Kidney epithelial cell (primary cell): ENCODE results near the gene PRR5L. TPM values are rescaled to one million over a fixed set of nuclear protein-coding genes. Genes with fewer than 3 reads are reported as not detected.

ENCODE experiments used
- DNase-seq: peaks from one replicate; pipeline ENCODE4 v3.0.0-alpha.2; 2010; ENCODE audit warnings: low read depth
- H3K27me3 ChIP-seq: 2 replicates; pipeline ENCODE4 v1.6.0; 2011; ENCODE audit warnings: low read length; ENCODE audit not compliant: control insufficient read depth, insufficient read depth
- H3K36me3 ChIP-seq: 2 replicates; pipeline ENCODE4 v1.5.1; 2011; ENCODE audit warnings: low read length; ENCODE audit not compliant: control insufficient read depth, insufficient read depth
- H3K4me3 ChIP-seq: 2 replicates; pipeline ENCODE4 v1.5.1; 2011; ENCODE audit warnings: low read depth, mild to moderate bottlenecking, control low read depth, low read length
- total RNA-seq: library from RNA; depleted of rRNA; stranded (reverse); fragments of >200 nt; gene quantifications from 2 replicates; pipeline ENCODE4 v1.2.3, GENCODE V29; 2015
- TF ChIP-seq, protein P1 (sequence below): IDR thresholded peaks from 2 replicates; pipeline ENCODE4 v1.5.1; 2011; ENCODE audit warnings: mild to moderate bottlenecking, moderate library complexity, low read length, control low read depth, inconsistent platforms; ENCODE audit not compliant: insufficient read depth, poor library complexity, severe bottlenecking

Gene PRR5L
- total RNA-seq, 1 donor from 2014 or later, result 15.9 TPM

DNA sequence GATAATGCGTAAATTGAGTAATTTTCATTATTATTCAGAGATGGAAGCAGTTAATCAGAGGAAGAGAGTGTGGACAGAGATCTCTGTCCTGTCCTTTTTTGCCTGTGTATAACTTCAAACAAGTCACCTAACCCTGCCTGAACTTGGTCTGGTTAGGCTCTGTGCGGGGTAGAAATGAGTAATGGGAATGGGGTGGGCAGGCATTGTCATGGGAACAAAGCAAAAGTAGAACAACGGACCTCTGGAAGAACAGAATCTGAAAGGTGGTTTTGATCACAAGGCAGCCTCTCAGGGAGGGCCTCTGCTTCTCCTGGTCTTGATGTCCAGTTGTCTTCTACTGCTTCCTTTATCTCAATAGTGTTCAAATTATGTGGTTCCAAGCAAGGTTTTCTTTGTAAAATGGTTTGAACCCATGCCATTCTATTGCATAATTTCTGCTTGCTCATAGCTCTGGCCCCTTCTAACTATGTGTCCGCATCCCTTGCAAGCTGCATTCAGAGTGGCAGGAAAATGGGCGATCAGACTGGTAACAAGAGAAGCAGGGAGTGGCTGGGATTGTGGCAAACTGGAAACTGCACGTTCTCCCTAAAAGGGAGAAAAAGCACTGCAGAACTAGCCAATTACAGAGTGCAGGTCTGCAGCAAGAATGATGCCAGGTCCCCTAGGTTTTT is 76.1 kb downstream of the PRR5L start:
- TF ChIP-seq, protein P1, sequence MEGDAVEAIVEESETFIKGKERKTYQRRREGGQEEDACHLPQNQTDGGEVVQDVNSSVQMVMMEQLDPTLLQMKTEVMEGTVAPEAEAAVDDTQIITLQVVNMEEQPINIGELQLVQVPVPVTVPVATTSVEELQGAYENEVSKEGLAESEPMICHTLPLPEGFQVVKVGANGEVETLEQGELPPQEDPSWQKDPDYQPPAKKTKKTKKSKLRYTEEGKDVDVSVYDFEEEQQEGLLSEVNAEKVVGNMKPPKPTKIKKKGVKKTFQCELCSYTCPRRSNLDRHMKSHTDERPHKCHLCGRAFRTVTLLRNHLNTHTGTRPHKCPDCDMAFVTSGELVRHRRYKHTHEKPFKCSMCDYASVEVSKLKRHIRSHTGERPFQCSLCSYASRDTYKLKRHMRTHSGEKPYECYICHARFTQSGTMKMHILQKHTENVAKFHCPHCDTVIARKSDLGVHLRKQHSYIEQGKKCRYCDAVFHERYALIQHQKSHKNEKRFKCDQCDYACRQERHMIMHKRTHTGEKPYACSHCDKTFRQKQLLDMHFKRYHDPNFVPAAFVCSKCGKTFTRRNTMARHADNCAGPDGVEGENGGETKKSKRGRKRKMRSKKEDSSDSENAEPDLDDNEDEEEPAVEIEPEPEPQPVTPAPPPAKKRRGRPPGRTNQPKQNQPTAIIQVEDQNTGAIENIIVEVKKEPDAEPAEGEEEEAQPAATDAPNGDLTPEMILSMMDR, result no peak
- H3K36me3 ChIP-seq, result no peaks in the 10 kb centered on the region
- H3K27me3 ChIP-seq, result no peaks in the 10 kb centered on the region
- DNase-seq, result no peak
- no peak overlapping the region for H3K4me3 ChIP-seq

DNA sequence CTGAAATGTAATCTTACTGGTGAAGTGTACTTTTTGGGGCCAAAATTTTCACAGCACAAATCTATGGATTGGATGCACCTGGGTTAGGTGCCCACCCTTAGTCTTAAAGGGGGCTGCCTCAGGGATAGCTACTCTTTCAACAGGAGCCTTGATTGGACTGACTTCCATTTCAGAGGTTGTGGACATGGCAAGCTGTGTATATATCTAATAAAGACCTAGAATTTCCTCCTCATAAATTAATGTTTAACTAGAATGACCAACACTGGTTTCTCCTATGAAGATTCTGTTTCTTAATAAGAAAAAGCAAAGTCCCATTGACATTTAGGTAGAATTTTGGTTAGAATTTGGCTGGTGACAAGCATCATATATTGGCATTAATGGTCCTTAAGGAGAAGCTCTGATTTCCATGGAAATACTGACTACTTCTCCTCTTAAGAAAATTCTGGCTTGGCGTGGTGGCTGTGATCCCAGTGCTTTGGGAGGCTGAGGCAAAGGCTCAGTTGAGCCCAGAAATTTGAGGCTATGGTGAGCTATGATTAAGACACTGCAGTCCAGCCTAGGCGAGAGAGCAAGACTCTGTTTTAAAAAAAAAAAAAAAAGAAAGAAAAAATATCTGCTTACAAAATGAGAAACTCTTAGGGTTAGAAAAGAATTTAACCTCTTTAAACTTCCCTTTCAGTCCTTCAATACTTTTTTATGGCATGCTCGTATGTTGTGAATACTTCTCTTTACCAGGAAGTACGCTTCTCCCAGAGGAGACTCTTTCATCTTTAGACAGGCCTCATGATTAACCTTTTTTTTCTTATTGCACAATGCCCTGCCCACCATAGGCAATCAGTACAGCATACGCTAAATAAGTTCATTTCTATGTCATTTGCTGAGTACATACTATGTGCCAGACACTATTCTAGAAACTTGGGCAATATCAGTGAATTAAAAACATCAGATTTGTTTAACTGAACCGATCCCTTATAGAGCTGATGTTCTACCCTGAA is 77.2 kb downstream of the PRR5L start:
- H3K4me3 ChIP-seq, result no peak overlapping the region
- no peaks in the 10 kb centered on the region for H3K27me3 ChIP-seq
- no peaks in the 10 kb centered on the region for H3K36me3 ChIP-seq
- TF ChIP-seq, protein P1, result no peak
- no peak for DNase-seq

DNA sequence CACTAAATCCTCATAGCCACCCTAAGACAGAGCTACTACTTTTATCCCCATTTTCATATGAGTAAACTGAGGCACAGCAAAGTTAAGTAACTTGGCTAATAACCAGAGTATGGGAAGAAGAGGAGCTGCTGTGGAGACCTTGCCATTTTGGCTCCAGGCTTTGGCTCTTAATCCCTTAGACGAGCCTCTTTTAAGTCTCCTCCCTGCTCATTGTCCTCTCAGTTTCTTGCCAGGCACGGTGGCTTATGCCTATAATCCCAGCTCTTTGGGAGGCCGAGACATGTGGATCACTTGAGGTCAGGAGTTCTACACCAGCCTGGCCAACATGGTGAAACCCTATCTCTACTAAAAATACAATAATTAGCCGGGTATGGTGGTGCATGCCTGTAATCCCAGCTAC is 78.6 kb downstream of the PRR5L start:
- Histone ChIP-seq H3K27me3 (no peaks in the 10 kb centered on the region), H3K4me3 (no peak overlapping the region), H3K36me3 (no peaks in the 10 kb centered on the region)
- DNase-seq, result no peak
- TF ChIP-seq, protein P1, result no peak

DNA sequence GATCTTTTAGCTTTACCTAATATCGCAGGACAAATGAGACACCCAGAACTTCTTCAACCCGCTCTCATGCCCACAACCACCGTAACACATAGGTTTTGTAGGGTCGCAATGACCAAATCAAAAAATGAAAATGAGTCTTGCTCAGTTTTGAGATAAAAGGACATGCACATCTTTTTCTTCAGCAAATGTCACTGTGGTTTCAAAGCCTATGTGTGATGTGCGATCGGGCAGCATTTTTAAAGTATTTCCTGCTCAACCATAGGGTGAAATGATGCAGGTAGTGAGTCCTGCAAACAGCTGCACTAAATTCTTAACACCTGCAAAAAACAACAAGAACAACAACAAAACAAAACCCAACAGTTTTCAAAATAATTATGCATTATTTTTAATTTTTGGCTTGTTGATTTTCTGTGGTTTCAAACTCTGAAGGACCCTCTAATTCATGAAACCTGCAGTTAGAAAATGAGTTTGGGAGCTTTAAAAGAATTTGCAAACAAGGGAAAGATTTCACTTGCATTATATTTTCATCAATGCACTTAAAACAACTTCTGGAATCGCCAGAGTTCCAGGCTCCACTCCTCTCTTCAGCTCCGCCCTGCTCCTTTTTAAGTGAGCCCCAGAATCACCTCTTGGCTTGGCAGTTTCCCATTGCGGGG is 79.4 kb downstream of the PRR5L start:
- H3K4me3 ChIP-seq, result peak overlapping the region; percentile 91
- H3K27me3 ChIP-seq, result no peaks in the 10 kb centered on the region
- TF ChIP-seq, protein P1, result no peak
- no peaks in the 10 kb centered on the region for H3K36me3 ChIP-seq
- DNase-seq, result no peak

DNA sequence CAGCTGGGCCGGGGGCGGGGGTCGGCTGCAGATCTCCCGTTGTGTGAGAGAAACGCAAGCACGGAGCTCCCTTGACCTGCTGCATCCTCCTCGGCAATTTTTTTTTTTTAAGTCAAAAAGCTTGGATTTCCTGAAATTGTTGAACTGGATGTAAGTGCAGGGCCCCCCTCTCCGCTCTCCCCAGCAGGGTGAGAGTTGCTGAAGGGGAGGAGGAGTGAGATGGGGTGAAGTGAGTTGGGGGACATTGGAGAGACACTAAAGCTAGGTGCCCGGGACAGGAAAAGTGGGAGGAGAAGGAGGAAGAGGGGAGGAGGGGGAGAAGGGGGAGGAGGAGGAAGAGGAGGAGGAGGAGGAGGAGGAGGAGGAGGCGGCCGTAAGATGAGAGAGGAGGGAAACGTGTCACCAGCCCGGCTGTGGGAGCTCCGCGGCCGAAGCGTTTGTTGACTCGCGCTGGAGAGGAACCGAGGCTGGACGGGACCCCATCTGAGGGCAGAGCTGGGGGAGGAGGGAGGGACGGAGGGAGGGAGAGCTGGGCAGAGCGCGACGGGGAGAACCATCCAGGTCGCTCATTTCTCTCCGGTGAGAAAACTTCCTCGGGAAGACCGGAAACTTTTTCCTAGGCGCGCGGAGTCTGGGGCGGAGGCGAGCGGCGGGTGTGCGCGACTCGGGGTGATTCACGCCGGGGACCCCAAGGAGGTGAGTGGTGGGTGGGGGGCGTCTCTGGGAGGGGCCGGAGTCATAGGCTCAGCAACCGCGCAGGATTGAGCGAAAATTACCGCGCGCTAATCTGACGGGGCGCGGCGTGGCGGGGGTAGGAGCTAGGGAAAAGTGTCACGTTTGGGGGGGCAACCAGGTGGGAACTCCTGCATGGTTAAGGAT is 80.2 kb downstream of the PRR5L start:
- DNase-seq, result no peak
- TF ChIP-seq, protein P1, result no peak

More for the DNA sequence above, 80.2 kb downstream of the PRR5L start:
- H3K27me3 ChIP-seq, result no peaks in the 10 kb centered on the region
- H3K36me3 ChIP-seq, result no peaks in the 10 kb centered on the region
- H3K4me3 ChIP-seq, result peak overlapping the region; percentile 91
